Right atrium auricular region (tissue), 2 donors: ENCODE data around the gene HBG2. TPM values are rescaled to one million over a fixed set of nuclear protein-coding genes. Genes with fewer than 3 reads are reported as not detected.

ENCODE experiments used
- DNase-seq: peaks from one replicate; pipeline ENCODE4 v3.0.0-alpha.2; 2019; ENCODE audit warnings: low spot score
- H3K27ac ChIP-seq, 2 donors: fragments of 200-600 bp; sonication (generic); 1 replicate in 1 of 2; 2 replicates in 1 of 2; pipeline ENCODE4 v1.5.1; 2016 to 2019
- H3K27me3 ChIP-seq, 2 donors: fragments of 200-600 bp; sonication (generic); one replicate each; pipeline versions ENCODE4 v1.5.1 to v1.6.0; 2017 to 2019
- H3K36me3 ChIP-seq: fragments of 200-600 bp; sonication (generic); one replicate; pipeline ENCODE4 v1.5.1; 2016
- H3K4me1 ChIP-seq, 2 donors: fragments of 200-600 bp; sonication (generic); one replicate each; pipeline versions ENCODE4 v1.5.1 to v1.6.0; 2017 to 2019
- H3K4me3 ChIP-seq, 2 donors: fragments of 200-600 bp; sonication (generic); 1 replicate in 1 of 2; 2 replicates in 1 of 2; pipeline ENCODE4 v1.5.1; 2017 to 2019; ENCODE audit warnings: mild to moderate bottlenecking in 1 of 2, moderate library complexity in 1 of 2
- H3K9me3 ChIP-seq, 2 donors: fragments of 200-600 bp; sonication (generic); one replicate each; pipeline ENCODE4 v1.5.1; 2019
- total RNA-seq, 2 donors: library from RNA; depleted of rRNA; stranded (reverse); fragments of >200 nt; gene quantifications; one replicate each; pipeline ENCODE4 v1.1.0, GENCODE V29; 2016
- TF ChIP-seq, protein P1 (sequence below), 2 donors: fragments of 200-600 bp; sonication (generic); IDR thresholded peaks; one replicate each; pipeline ENCODE4 v1.5.1; 2019; ENCODE audit warnings: antibody characterized with exemption in 2 of 2

Gene HBG2
- total RNA-seq, 2 donors from 2014 or later = 0.90 TPM; not detected in 1

DNA sequence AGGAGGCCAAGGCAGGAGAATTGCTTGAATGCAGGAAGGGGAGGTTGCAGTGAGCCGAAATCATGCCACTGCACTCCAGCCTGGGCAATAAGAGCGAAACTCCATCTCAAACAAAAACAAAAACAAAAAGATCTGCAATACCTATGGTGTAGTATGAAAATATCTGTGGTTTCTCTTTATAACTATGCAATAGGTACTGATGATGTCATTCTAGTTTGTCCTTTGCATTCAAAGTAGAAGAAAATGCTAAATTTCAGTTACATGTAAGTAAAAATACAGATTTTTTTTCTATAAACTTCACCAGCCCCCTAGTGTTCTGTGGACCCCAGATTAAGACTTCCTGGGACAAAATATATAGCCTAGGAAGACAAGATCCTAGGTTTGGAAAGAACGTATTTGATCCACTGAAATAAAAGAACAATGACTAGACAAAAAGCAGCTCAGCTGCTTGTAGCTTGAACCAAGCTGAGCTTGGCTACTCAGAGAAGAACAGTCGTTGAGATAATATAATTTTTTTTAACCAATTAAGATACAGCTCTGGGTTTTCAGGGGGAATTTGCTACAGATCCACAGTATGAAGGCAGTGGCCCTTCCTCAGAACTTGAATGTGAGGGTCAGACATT is 17.9 kb upstream of the HBG2 start:
- Histone ChIP-seq H3K27ac (no peak overlapping the region), H3K4me1 (no peaks in the 10 kb centered on the region), H3K36me3 (no peaks in the 10 kb centered on the region), H3K4me3 (no peak overlapping the region), H3K9me3 (no peaks in the 10 kb centered on the region), H3K27me3 (no peaks in the 10 kb centered on the region)
- TF ChIP-seq, protein P1, sequence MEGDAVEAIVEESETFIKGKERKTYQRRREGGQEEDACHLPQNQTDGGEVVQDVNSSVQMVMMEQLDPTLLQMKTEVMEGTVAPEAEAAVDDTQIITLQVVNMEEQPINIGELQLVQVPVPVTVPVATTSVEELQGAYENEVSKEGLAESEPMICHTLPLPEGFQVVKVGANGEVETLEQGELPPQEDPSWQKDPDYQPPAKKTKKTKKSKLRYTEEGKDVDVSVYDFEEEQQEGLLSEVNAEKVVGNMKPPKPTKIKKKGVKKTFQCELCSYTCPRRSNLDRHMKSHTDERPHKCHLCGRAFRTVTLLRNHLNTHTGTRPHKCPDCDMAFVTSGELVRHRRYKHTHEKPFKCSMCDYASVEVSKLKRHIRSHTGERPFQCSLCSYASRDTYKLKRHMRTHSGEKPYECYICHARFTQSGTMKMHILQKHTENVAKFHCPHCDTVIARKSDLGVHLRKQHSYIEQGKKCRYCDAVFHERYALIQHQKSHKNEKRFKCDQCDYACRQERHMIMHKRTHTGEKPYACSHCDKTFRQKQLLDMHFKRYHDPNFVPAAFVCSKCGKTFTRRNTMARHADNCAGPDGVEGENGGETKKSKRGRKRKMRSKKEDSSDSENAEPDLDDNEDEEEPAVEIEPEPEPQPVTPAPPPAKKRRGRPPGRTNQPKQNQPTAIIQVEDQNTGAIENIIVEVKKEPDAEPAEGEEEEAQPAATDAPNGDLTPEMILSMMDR (IDR thresholded peaks at IDR 0.05) = no peak
- DNase-seq = no peak

DNA sequence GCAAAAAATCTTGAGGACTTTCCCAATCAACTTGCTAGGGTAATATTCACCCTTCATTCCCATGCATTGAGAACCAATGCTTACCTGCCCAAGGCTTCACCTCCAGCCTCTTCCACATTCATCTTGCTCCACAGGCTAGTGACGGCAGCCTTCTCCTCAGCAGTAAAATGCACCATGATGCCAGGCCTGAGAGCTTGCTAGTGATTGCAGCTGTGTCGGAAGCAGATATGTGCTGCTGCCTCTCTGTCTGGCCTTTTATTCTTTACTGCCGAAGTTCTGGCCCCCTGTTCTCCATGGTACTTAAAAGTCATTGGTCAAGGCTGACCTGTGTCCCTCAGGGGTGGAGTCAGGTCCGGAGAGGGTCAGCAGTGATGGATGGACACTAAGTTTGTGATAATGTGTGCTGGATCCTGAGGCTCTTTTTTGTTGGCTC is 15.2 kb upstream of the HBG2 start, which contains the start of gene HBE1:
TSS of gene HBE1 (minus strand) at position 231 of the 433 bp plus-strand sequence. CDS start at position 176, 55 bp downstream.
- TF ChIP-seq, protein P1 (IDR thresholded peaks at IDR 0.05) = no peak
- H3K36me3 ChIP-seq = no peaks in the 10 kb centered on the region
- H3K27me3 ChIP-seq = no peaks in the 10 kb centered on the region

DNA sequence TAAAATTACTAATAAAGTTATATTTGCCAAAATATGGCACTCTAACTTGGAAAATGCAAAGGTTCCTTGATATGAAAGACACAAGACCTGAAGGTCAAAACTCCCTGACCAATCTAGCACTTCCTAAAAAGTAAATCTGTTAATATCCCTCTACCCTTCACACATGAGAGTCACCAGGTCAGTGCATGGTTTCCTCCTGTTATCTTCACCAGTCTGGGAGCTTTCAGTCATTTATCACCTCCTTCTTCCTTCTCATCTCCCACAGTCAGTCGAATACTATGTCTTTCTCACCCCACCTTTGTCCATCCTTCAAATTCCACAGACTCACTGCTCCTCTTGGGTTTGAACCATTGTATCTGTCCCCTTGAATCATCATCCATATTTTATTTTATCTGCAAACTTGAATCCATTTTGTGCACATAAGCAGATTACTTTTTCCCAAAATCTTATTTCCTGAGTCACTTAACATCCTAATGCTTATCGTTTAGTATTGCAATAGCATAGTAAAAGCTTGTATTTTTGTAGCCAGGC is 12.5 kb upstream of the HBG2 start:
- Histone ChIP-seq H3K27ac (no peak overlapping the region), H3K4me1 (no peaks in the 10 kb centered on the region), H3K36me3 (no peaks in the 10 kb centered on the region), H3K4me3 (no peak overlapping the region), H3K27me3 (no peaks in the 10 kb centered on the region), H3K9me3 (peaks cover 0 to 4% of the 10 kb centered on the region in 2 donors)
- DNase-seq = no peak
- TF ChIP-seq, protein P1 (IDR thresholded peaks at IDR 0.05) = no peak

More for the DNA sequence above, 15.2 kb upstream of the HBG2 start, which contains the start of gene HBE1:
- no peaks in the 10 kb centered on the region for H3K4me1 ChIP-seq
- no peak within 1 kb of the TSS for H3K4me3 ChIP-seq
- H3K27ac ChIP-seq = no peak within 1 kb of the TSS
- H3K9me3 ChIP-seq = no peaks in the 10 kb centered on the region
- no peak for DNase-seq

DNA sequence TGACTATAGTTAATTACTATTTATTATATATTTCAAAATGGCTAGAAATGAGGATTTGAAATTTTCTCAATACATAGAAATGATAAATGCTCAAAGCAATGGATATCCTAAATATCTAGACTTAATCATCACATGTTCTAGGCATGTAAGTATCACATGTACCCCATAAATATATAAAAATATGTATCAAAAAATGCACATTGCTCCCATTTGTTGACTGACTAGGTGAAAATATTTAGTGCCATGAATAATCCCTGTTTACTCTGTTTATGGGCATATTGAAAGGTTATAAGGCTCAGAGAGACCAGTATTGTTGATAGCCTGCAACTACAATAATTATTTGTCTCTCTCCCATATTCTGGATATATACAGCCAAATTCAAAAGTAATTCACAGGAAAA is 12.0 kb upstream of the HBG2 start:
- DNase-seq = no peak
- Histone ChIP-seq H3K9me3 (peaks cover 0 to 8% of the 10 kb centered on the region in 2 donors), H3K27ac (no peak overlapping the region), H3K36me3 (no peaks in the 10 kb centered on the region), H3K27me3 (no peaks in the 10 kb centered on the region), H3K4me1 (no peaks in the 10 kb centered on the region), H3K4me3 (no peak overlapping the region)
- TF ChIP-seq, protein P1 (IDR thresholded peaks at IDR 0.05) = no peak

DNA sequence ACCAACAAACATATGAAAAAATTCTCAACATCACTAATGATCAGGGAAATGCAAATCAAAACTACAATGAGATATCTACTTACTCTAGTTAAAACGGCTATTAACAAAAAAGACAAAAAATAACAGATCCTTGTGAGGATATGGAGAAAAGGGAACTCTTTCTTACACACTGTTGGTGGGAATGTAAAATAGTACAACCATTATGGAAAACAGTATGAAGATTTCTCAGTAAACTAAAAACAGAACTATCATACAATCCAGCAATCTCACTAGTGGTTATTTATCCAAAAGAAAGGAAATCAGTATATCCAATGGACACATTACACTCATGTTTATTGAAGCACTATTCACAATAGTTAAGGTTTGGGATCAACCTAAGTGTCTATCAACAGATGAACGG is 11.3 kb upstream of the HBG2 start:
- DNase-seq = no peak
- TF ChIP-seq, protein P1 (IDR thresholded peaks at IDR 0.05) = no peak

More for the DNA sequence above, 11.3 kb upstream of the HBG2 start:
- H3K9me3 ChIP-seq = peaks cover 0 to 8% of the 10 kb centered on the region in 2 donors
- no peaks in the 10 kb centered on the region for H3K4me1 ChIP-seq
- H3K36me3 ChIP-seq = no peaks in the 10 kb centered on the region
- H3K27me3 ChIP-seq = no peaks in the 10 kb centered on the region
- H3K4me3 ChIP-seq = no peak overlapping the region
- H3K27ac ChIP-seq = no peak overlapping the region
